GM21529 (cell line): Measurements from ENCODE around the gene SEPTIN2.
"Not testable (repeated sequence)": the region's sequence is repeated elsewhere in the genome, so short reads cannot be mapped to it uniquely, and the experiment has no call there.

Experiments used
- ATAC-seq: cut with Tn5 transposase; IDR thresholded peaks from one replicate; pipeline ENCODE4 v1.9.1; 2021; ENCODE audit not compliant: unreplicated experiment

SEPTIN2 gene

DNA sequence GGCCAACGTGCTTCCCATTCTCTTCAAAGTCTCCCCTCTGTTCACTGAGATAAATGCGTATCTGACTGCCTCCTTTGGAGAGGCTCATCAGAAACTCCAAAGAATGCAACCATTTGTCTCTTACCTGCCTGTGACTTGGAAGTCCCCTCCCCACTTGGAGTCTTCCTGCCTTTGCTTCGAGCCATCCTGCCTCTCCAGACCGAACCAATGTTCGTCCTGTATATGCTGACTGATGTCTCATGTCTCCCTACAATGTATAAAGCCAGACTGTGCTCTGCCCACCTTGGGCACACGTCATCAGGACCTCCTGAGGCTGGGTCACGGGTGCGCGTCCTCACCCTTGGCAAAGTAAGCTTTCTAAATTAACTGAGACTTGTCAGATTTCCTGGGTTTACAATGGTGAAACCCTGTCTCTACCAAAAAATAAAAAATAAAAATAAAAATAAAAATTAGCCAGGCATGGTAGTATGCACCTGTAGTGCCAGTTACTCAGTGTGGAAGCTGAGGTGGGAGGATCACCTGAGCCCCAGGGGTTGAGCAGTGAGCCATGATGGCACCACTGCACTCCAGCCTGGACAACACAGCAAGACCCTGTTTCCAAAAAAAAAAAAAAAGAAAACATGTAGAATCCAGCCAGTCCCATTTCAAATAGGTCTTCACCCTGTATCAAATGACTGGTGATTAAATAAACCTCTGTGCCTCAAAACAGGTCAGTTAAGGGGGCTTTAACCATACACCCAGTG is 29.2 kb upstream of the SEPTIN2 start:
- no peak for ATAC-seq

DNA sequence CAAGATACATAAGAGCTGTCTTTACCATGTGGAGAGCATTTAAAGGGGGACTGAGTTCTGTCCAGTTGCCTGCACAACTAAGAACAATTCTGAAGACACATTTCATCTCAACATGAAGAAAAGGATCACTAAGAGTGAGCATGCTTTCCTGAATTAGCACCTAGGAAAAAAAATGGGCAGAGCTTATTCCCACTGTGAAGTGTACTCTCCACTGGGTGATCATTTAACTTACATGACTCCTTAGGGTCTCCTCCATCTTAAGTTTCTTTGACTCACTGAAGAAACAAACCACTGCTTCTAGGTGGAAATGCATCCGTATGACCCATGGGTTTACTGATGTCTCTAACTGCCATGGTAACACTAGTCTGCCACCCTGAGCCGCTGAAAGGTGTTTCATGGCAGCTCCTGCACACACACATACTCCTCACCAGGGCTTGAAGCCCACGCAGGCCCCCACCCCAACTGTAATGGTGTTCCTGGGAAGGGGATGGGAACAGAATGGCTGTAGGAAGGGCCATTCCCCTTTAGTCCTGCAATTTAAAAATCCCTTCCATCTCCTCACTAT is 27.3 kb upstream of the SEPTIN2 start:
- ATAC-seq = no peak

DNA sequence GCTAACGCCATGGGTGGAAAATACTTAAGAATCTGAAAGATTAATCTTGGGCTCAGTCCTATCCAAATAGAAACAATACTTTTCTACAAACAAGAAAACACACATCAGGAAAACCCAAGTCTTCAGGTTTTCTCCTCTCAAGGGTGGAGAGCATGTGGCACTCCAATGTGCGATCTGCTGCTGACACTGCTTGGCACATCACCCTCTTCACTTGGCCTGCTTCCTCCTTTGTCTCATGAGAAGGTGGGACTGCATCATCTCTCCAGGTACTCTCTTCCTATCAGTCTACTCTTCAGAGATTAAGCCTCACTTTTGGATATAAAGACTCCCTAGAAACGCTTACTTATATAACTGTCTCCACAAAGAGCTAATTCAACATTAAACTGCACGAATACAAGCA is 26.7 kb upstream of the SEPTIN2 start:
- no peak for ATAC-seq

DNA sequence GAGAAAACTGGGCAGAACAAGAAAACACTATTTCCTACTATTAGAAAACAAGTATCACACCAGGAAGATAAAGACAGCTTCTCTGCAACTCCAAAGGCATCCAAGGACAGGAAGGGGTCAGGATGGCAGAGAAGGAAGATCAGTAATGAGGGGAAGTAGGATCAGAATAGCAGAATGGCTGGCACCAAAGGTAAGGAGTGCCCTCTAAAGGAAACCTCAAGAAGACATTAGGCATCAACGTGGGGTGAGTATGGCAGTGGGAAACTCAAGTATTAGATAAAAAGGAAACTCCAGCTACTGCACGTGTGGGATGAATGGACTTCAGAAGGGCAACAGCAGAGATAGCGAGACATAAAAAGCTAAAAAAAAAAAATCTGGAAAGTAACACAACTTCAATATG is 26.1 kb upstream of the SEPTIN2 start:
- ATAC-seq = no peak

DNA sequence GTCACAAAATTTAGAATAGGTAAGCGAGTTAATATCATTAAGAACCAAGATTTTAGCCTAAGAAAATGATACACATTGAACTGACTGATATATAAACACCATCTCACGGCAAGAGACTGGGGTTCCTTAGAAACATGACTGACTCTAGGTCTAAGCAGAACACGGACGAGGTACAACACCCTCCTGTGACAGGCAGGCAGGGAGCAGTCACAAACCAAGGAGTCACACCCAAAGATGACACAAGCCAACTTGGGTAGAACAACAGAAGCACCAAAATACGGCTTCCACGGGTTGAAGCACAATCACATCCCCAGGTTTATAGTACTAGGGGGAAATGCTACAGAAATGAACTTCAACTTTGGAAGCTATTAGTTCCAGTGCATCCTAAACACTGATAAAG is 24.6 kb upstream of the SEPTIN2 start:
- no peak for ATAC-seq

DNA sequence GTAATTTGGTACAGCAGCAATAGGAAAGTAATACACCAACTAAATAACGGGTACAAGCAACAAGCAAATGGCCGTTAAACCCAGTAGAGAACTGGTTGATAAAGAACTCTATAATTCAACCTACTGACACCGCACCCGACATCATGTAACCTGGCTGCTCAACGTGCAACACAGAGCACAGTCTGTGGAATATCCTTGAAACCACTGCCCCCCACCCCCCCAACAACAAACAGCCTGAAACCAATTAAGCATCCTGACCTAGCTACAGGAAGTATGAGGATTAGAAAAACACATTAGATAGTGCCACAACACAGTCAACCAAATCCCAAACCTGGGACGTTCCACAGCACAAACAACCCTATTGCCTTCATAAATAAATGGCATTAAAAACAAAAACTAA is 23.7 kb upstream of the SEPTIN2 start:
- ATAC-seq = no peak

DNA sequence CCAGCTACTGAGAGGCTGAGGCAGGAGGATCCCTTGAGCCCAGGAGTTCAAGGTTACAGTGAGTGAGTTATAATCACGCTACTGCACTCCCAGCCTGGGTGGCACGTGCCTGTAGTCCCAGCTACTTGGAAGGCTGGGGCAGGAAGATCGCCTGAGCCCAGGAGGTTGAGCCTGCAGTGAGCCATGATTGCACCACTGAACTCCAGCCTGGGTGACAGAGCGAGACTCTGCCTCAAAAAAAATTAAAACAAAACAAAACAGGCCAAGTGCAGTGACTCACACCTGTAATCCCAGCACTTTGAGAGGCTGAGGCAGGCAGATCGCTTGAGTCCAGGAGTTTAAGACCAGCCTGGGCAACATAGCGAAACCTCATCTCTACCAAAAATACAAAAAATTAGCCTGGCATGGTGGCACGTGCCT is 22.3 kb upstream of the SEPTIN2 start:
- not testable (repeated sequence) for ATAC-seq

DNA sequence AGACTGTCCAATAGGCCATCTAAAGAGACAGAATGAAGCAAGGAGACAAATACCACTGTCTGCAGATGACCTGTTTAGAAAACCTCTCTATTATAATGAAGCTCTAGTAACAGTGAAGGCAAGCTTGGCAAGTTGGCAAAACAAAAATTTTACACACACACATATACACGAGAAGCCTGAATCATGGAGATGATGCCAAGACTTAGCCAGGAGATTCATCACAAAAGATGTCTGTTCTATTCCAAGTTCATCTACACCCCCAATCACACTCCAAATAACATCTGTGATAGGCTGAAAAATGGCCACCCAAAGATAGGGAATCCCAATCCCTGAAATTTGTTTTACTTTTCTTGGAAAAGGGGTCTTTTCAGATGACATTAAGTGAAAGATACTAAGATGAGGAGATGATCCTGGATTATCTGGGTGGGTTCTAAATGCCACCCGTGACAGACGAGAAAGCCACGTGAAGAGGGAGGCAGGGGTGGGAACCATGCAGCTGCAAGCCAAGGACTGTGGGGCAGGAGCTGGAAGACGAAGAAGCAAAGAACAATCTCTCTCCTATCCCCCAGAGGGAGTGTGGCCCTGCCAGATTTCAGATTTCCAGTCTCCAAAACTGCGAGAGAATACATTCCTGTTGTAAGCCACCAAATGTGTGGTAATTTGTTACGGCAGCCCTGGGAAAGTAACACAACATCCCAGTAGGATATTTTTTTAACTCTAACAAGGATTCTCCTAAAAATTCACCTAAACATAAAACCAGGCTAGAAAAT is 20.2 kb upstream of the SEPTIN2 start:
- ATAC-seq = no peak

DNA sequence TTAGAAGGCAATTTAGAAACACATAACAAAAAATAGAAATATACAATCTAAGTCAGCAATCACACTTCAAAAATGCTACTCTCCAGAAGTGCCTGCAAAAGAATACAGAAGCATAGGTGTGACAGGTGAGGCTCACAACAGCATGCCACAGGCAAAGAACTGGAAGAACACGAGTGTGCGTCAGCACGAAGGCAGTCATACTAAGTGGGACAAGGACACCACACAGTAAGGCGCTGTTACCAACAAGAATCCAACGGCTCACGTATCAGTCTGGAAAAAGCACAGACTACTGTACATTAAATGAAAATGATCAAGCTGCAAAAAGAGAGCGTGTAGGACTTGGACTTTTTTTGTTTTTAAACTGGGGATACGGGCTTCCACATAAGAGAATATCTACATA is 19.0 kb upstream of the SEPTIN2 start:
- no peak for ATAC-seq

DNA sequence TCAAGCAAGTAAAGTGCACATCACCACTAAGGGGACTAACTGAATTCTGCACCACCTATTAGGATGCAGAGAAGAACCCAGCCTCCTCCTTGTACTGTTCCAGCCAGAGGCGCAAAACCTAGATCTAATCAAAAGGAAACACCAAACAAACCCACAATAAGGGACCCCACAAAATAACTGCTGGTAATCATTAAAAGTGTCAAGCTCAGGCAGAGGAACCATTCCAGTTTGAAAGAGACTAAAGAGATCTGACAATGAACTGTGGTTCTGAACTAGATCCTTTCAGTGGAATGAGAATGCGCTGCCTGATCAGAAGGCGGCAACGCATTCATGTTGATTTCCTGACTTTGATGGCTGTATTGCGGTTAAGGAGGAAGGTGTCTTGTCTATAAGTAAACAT is 17.1 kb upstream of the SEPTIN2 start:
- no peak for ATAC-seq

DNA sequence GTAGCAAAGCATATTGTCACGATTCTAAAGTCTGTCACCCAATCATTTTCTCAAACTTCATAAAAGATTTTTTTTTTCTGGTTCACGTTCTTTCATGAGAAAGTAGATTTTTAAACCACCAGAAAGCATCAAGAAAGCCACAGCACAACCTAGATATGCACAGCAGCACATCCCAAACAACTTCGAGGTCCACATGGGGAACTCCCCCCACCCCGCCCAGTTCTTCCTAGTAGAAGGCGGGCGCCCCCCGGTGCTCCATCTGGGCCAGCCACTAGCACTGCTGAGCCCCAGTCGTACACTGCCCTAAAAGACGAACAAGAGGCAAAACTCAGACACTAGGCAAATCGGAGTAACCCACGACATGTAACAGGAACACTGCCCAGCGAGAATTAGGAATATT is 15.7 kb upstream of the SEPTIN2 start:
- no peak for ATAC-seq

DNA sequence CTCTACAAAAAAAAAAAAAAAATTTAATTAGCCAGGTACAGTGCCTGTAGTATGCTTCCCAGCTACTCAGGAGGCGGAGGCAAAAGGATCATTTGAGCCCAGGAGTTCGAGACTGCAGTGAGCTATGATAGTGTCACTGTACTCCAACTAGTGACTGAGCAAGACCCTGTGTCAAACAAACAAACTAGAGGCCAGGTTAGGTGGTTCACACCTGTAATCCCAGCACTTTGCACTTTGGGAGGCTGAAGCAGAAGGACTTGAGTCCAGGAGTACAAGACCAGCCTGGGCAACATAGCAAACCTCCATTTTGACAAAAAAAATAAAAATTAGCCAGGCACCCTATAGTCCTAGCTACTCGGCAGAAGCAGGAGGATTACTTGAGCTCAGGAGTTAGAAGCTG is 13.6 kb upstream of the SEPTIN2 start:
- no peak for ATAC-seq

DNA sequence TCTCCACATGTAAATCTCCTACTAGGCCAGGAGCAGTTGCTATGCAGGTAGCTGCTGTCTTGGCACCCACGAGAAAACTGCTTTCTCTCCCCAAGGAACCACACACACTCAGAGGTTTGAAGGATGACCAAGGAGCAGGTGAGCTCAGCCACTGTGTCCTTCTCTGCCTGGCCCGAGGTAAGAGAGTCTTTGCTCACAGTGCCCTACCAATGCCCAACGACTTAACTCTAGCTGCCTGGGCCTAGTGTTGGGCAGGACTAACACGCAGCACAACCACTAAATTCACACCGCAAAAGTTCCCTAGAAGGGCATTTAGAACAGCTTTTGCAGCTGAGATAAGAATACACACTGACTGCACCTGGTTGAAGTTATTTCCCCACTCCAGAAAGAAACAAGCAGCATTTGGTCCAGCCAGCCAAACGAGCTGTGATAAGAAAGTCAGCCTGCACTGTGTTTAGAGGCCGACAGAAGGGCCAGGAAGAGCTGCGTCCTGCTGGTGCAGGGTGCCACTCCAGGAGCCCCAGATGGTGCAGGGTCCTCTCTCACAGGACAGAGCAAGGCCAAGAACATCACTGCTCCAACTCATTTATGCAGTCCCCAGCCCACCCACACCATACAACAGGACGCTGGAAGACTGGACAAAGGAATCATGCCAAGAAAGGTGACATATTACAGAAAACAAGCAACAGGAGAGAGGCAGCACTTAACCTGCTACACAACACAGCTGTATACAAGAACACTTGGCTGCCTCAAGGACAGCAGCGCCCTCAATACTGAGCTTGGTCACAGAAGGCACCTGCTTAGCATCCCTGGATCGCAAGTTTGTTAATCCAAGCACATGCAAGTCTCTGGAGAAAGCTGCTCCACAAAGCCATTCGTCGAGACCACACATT is 12.7 kb upstream of the SEPTIN2 start:
- no peak for ATAC-seq

DNA sequence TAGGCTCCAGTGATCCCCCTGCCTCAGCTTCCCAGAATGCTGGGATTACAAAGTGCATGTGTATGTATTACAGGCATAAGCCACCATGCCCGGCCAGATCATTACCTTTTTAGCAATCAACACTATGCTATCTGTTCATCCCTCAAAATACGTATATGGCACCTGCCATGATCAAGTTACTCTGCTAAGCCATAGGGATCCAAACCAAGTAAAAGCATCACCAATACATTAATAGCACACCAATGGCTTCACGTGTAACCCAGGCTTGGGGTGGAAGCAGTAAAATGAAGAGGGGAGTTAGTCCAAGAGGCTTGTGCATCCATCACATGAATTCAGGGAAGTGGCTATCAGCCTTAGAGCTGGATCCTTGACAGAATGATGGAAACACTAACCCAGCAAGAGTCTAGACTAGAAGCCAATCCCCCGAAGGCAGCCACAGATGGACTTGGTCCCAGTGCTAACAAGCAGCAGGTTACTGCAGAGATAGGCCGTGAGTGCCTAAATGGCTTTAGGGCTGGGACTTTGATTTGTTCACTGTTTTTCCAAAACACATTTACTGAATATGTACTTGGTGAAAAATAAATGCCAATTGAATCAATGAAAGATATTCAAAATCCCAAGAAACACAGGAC is 11.6 kb upstream of the SEPTIN2 start:
- no peak for ATAC-seq

DNA sequence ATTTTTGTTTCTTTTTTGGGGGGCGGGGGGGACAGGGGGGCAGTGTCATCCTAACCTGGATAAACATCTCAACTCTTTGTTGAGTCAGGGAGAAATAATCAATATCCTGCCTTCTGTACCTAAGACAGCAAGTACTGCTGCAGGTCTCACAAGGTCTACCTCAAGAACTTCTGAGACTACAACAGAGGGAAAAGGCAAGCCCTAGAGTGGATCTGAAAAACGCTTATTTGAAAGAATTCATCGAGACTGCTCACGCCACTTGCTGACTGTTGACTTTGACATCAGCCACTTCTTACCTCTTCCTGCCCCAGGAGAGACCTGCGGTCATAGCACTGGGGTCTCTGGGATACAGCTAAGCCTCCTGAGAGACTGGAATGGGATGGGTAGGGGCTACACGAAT is 8.7 kb upstream of the SEPTIN2 start:
- no peak for ATAC-seq

DNA sequence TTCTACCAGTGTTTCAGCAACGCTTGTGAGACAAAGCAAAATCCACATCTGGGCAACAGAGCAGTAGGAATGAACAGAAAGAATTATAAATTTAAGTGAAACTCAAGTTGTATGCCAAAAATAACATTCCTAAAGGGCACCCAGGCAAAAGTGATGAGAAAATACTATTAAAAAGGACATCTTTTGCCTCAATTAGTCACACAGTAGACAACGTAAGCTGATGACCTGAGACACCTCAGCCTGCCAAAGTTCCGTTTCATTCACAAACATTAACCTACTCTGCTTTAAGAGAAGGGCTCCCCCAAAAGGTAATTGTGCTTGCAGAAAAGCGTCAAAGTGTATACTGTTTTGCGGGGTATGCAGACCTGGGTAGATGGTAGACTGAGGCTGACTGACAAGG is 7.5 kb upstream of the SEPTIN2 start:
- no peak for ATAC-seq

DNA sequence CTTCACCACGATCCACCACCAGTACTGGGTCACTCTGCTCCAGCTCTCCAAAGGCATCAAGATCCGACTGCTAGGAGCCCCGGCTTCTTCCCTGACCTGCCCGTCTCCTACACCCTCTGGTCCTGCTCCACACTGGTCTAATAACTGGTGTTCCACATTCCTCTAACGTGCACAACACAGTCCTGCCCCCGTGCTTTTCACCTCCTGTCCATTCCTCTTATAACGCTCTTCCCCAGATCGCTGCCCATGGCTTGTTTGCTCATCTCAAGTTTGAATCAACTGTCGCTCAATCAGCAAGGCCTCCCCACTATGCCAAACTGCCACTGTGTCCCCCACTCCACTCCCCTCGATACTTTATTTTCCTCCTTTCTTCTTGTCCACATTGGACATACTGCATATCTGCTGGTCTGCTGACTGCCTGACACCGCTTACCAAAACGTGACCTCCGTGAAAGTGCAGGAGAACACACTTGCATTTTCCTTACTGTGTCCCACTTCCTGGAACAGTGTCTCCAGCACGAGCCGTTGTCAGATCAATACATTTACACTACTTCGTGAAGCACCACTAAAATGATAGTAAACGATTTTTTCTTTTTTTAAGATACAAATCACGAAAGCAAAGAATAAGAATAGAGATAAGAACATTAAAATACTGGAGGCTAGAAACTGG is 6.8 kb upstream of the SEPTIN2 start:
- no peak for ATAC-seq

DNA sequence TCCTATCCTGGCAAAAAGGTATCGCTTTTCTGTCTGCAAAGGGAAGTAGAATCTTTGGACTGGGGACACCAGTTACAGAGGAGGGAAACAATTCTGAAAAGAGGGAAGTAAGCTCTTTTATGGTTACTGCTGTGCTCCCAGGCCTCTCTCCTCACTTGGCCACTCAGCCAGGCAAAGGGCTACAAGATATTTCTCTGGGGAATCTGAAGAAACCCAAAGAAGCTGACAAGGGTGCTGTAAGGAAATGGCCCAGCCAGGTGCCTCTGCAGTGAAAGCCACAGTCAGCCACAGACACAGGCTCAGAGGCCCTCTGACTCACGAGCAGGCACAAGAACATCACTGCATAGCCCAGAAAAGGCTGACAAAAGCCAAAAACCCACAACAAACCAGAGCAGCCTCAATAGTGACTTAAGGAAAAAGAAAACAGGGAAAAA is 6.0 kb upstream of the SEPTIN2 start:
- peak; percentile 61 for ATAC-seq

DNA sequence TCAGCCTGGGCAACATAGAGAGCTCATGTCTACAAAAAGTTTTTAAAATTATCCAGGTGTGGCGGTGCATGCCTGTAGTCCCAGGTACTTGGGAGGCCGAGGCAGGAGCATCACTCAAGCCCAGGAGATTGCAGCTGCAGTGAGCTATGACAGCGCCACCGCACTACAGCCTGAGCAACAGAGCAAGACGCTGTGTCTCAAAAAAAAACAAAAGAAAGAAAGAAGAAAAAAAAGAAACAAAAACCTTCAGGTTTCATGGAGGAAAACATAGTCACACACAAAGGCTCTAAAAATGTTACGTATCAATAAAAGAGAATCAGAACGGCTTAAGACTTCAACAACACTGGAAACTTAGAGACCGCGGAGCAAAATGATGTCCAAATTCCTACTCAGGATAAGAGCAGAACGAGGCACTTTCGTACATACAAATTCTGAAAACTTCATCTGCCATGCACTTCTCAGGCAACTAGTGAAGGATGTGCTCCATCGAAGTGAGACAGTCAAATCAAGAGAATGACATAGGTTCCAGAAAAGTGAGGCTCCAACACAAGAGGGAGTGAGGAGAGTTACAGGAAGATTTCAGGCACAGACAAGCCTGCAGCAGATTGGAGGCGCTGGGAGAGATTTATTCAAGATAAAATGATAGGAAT is 4.7 kb upstream of the SEPTIN2 start:
- no peak for ATAC-seq

DNA sequence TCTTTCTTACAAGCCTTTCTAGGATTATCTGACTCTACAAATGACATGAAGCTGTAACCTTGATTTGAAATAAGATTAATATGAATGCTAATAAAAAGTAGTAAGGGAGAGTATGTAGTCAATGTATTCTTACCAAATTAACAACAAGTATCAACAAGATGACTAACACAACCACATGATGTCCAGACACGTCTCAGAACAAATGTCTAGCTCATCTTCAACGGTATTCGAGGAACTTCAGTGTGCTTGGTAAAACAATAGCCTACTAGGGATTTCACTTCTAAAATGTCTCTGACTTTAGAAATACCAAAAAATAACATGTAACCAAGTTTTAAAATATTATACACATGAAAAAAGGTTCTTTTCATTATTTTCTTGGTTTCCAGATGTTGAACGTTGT is 3.6 kb upstream of the SEPTIN2 start:
- no peak for ATAC-seq
